Dendritic cell treated with granulocyte-macrophage colony-stimulating factor and Interleukin-4, amounts not matched to agents 40 ng/mL and 50 ng/mL, for 4 days (primary cell): ENCODE results near the gene CLCNKB.
"Not testable (repeated sequence)": the region's sequence is repeated elsewhere in the genome, so short reads cannot be mapped to it uniquely, and the experiment has no call there.

Experiments used
- H3K27ac Mint-ChIP-seq: one replicate; pipeline ENCODE4 v1.8.0; 2022; ENCODE audit warnings: mild to moderate bottlenecking, mixed read lengths
- H3K27me3 Mint-ChIP-seq: one replicate; pipeline ENCODE4 v1.8.0; 2022; ENCODE audit warnings: mild to moderate bottlenecking, mixed read lengths
- H3K36me3 Mint-ChIP-seq: one replicate; pipeline ENCODE4 v1.8.0; 2022; ENCODE audit warnings: low read depth, mixed read lengths
- H3K4me1 Mint-ChIP-seq: one replicate; pipeline ENCODE4 v1.8.0; 2022; ENCODE audit warnings: low read depth, mixed read lengths
- H3K4me3 Mint-ChIP-seq: one replicate; pipeline ENCODE4 v1.8.0; 2022; ENCODE audit warnings: mild to moderate bottlenecking, moderate library complexity, mixed read lengths
- H3K9me3 Mint-ChIP-seq: one replicate; pipeline ENCODE4 v1.8.0; 2022; ENCODE audit warnings: mixed read lengths
- intact Hi-C: fragments of 100-400 bp; cut with micrococcal nuclease; formaldehyde crosslinking; loops from one replicate; pipeline ENCODE4 v1.15.0; 2022

The CLCNKB gene

GRCh38 chr1:16032388-16033102 is 11.0 kb upstream of the CLCNKB start:
- Mint-ChIP-seq H3K27me3 (peaks cover 37% of the 10 kb centered on the region), H3K4me3 (no peak overlapping the region), H3K4me1 (peaks cover 5% of the 10 kb centered on the region), H3K36me3 (no peaks in the 10 kb centered on the region), H3K27ac (no peak overlapping the region), H3K9me3 (no peaks in the 10 kb centered on the region)
- intact Hi-C loops = loop anchor here (1.0 kb wide), 1 partner anchor 23 kb away; no protein-coding TSS in a partner anchor

- H3K4me3 Mint-ChIP-seq, H3K9me3 Mint-ChIP-seq, H3K27ac Mint-ChIP-seq, H3K36me3 Mint-ChIP-seq, H3K4me1 Mint-ChIP-seq, intact Hi-C loops: not testable (repeated sequence)
- H3K27me3 Mint-ChIP-seq = peaks cover 31% of the 10 kb centered on the region
These were observed 10.4 kb upstream of the CLCNKB start for GRCh38 chr1:16033103-16033632.

- H3K27ac Mint-ChIP-seq, H3K4me3 Mint-ChIP-seq, H3K4me1 Mint-ChIP-seq, intact Hi-C loops, H3K36me3 Mint-ChIP-seq, H3K9me3 Mint-ChIP-seq: not testable (repeated sequence)
- H3K27me3 Mint-ChIP-seq = peaks cover 19% of the 10 kb centered on the region
These were observed 7.1 kb upstream of the CLCNKB start for GRCh38 chr1:16036461-16036860.

GRCh38 chr1:16038620-16038912 is 5.0 kb upstream of the CLCNKB start:
- Mint-ChIP-seq H3K36me3 (no peaks in the 10 kb centered on the region), H3K9me3 (no peaks in the 10 kb centered on the region), H3K27me3 (peaks cover 20% of the 10 kb centered on the region), H3K4me3 (no peak overlapping the region), H3K27ac (no peak overlapping the region), H3K4me1 (no peaks in the 10 kb centered on the region)
- intact Hi-C loops = no loop called here

GRCh38 chr1:16039871-16040270 is 3.7 kb upstream of the CLCNKB start:
- intact Hi-C loops, H3K27ac Mint-ChIP-seq: not testable (repeated sequence)

GRCh38 chr1:16041200-16041599 is 2.4 kb upstream of the CLCNKB start:
- no peak overlapping the region for H3K4me3 Mint-ChIP-seq
- intact Hi-C loops = no loop called here

More at GRCh38 chr1:16039871-16040270, 3.7 kb upstream of the CLCNKB start:
- peaks cover 14% of the 10 kb centered on the region for H3K27me3 Mint-ChIP-seq
- H3K36me3 Mint-ChIP-seq, H3K4me1 Mint-ChIP-seq, H3K4me3 Mint-ChIP-seq, H3K9me3 Mint-ChIP-seq: not testable (repeated sequence)

GRCh38 chr1:16042096-16042495 is 1.5 kb upstream of the CLCNKB start:
- intact Hi-C loops = no loop called here

More at GRCh38 chr1:16041200-16041599, 2.4 kb upstream of the CLCNKB start:
- no peaks in the 10 kb centered on the region for H3K9me3 Mint-ChIP-seq
- H3K27ac Mint-ChIP-seq = no peak overlapping the region
- H3K36me3 Mint-ChIP-seq = no peaks in the 10 kb centered on the region
- peaks cover 4% of the 10 kb centered on the region for H3K4me1 Mint-ChIP-seq
- peaks cover 14% of the 10 kb centered on the region for H3K27me3 Mint-ChIP-seq

GRCh38 chr1:16042654-16043053 is 928 bp upstream of the CLCNKB start:
- H3K36me3 Mint-ChIP-seq, H3K9me3 Mint-ChIP-seq, H3K27ac Mint-ChIP-seq, intact Hi-C loops, H3K4me1 Mint-ChIP-seq, H3K4me3 Mint-ChIP-seq: not testable (repeated sequence)
- H3K27me3 Mint-ChIP-seq = peaks cover 15% of the 10 kb centered on the region

More at GRCh38 chr1:16042096-16042495, 1.5 kb upstream of the CLCNKB start:
- Mint-ChIP-seq H3K27ac (no peak overlapping the region), H3K27me3 (peaks cover 18% of the 10 kb centered on the region), H3K4me1 (peaks cover 4% of the 10 kb centered on the region), H3K36me3 (no peaks in the 10 kb centered on the region), H3K9me3 (no peaks in the 10 kb centered on the region), H3K4me3 (no peak overlapping the region)

- Mint-ChIP-seq H3K9me3 (no peaks in the 10 kb centered on the region), H3K27me3 (peaks cover 25% of the 10 kb centered on the region), H3K4me1 (peaks cover 9% of the 10 kb centered on the region), H3K36me3 (no peaks in the 10 kb centered on the region), H3K27ac (no peak overlapping the region), H3K4me3 (no peak overlapping the region)
- intact Hi-C loops = no loop called here
These were observed 368 bp downstream of the CLCNKB start for GRCh38 chr1:16043950-16044349.

GRCh38 chr1:16046842-16047241 is 3.3 kb downstream of the CLCNKB start:
- Mint-ChIP-seq H3K27me3 (peaks cover 37% of the 10 kb centered on the region), H3K27ac (no peak overlapping the region), H3K4me3 (no peak overlapping the region), H3K36me3 (no peaks in the 10 kb centered on the region), H3K9me3 (no peaks in the 10 kb centered on the region), H3K4me1 (peaks cover 10% of the 10 kb centered on the region)
- intact Hi-C loops = no loop called here

GRCh38 chr1:16047791-16048475 is 4.4 kb downstream of the CLCNKB start:
- Mint-ChIP-seq H3K36me3 (no peaks in the 10 kb centered on the region), H3K27ac (no peak overlapping the region), H3K4me1 (peaks cover 10% of the 10 kb centered on the region), H3K27me3 (peaks cover 40% of the 10 kb centered on the region), H3K4me3 (no peak overlapping the region), H3K9me3 (no peaks in the 10 kb centered on the region)
- intact Hi-C loops = no loop called here

- Mint-ChIP-seq H3K27me3 (peaks cover 35% of the 10 kb centered on the region), H3K9me3 (no peaks in the 10 kb centered on the region)
These were observed 5.1 kb downstream of the CLCNKB start for GRCh38 chr1:16048573-16049189.

GRCh38 chr1:16050328-16050727 is 6.7 kb downstream of the CLCNKB start:
- H3K27ac Mint-ChIP-seq = no peak overlapping the region
- intact Hi-C loops = no loop called here
- H3K27me3 Mint-ChIP-seq = peaks cover 35% of the 10 kb centered on the region

More at GRCh38 chr1:16048573-16049189, 5.1 kb downstream of the CLCNKB start:
- no peaks in the 10 kb centered on the region for H3K36me3 Mint-ChIP-seq
- H3K4me1 Mint-ChIP-seq = peaks cover 10% of the 10 kb centered on the region
- intact Hi-C loops = no loop called here
- H3K27ac Mint-ChIP-seq = peak overlapping the region; percentile 33
- H3K4me3 Mint-ChIP-seq = peak overlapping the region; percentile 56

GRCh38 chr1:16051039-16051438 is 7.5 kb downstream of the CLCNKB start:
- intact Hi-C loops = no loop called here
- H3K27ac Mint-ChIP-seq = no peak overlapping the region
- H3K9me3 Mint-ChIP-seq = no peaks in the 10 kb centered on the region
- no peak overlapping the region for H3K4me3 Mint-ChIP-seq
- peaks cover 35% of the 10 kb centered on the region for H3K27me3 Mint-ChIP-seq
- H3K36me3 Mint-ChIP-seq = no peaks in the 10 kb centered on the region
- H3K4me1 Mint-ChIP-seq = peaks cover 11% of the 10 kb centered on the region

More at GRCh38 chr1:16050328-16050727, 6.7 kb downstream of the CLCNKB start:
- Mint-ChIP-seq H3K4me1 (peaks cover 10% of the 10 kb centered on the region), H3K4me3 (no peak overlapping the region), H3K9me3 (no peaks in the 10 kb centered on the region), H3K36me3 (no peaks in the 10 kb centered on the region)
